HEK293T (cell line): ENCODE results near the gene SIPA1L3.

Experiments used
- CTCF ChIA-PET: fragments of 350-600 bp; formaldehyde crosslinking; extraction: SDS; loops from one replicate; lab custom pipeline; 2021; ENCODE audit warnings: antibody characterized with exemption, inconsistent platforms; lab: Yijun Ruan, JAX
- POLR2A ChIA-PET: fragments of 350-600 bp; formaldehyde crosslinking; extraction: SDS; loops from one replicate; lab custom pipeline; 2020; ENCODE audit warnings: antibody characterized with exemption, inconsistent platforms; lab: Yijun Ruan, JAX
- DNase-seq: peaks from one replicate; pipeline ENCODE4 v3.0.0; 2012; ENCODE audit warnings: mixed read lengths; ENCODE audit errors: extremely low spot score
- ARNT ChIP-seq: fragments of 450-650 bp; IDR thresholded peaks from 2 replicates; pipeline ENCODE4 v1.6.1; 2017; ENCODE audit warnings: mild to moderate bottlenecking
- BHLHE40 ChIP-seq: fragments of 450-650 bp; IDR thresholded peaks from 2 replicates; pipeline ENCODE4 v1.6.1; 2016; ENCODE audit warnings: mild to moderate bottlenecking, moderate library complexity, borderline replicate concordance
- CTBP1 ChIP-seq: fragments of 450-650 bp; IDR thresholded peaks from 2 replicates; pipeline ENCODE4 v1.6.1; 2016; ENCODE audit warnings: borderline replicate concordance
- ELF4 ChIP-seq: fragments of 450-650 bp; IDR thresholded peaks from 2 replicates; pipeline ENCODE4 v1.6.1; 2017; ENCODE audit warnings: antibody characterized with exemption
- FOXA1 ChIP-seq: fragments of 450-650 bp; IDR thresholded peaks from 2 replicates; pipeline ENCODE4 v1.6.1; 2016; ENCODE audit warnings: mild to moderate bottlenecking
- FOXK2 ChIP-seq: fragments of 450-650 bp; IDR thresholded peaks from 2 replicates; pipeline ENCODE4 v1.6.1; 2016; ENCODE audit warnings: mild to moderate bottlenecking
- FOXM1 ChIP-seq: fragments of 450-650 bp; IDR thresholded peaks from 2 replicates; pipeline ENCODE4 v1.6.1; 2017; ENCODE audit warnings: mild to moderate bottlenecking, borderline replicate concordance
- HDGF ChIP-seq: fragments of 450-650 bp; IDR thresholded peaks from 2 replicates; pipeline ENCODE4 v1.6.1; 2017; ENCODE audit warnings: antibody characterized with exemption, borderline replicate concordance
- L3MBTL2 ChIP-seq: fragments of 450-650 bp; conservative IDR thresholded peaks from 2 replicates; pipeline ENCODE4 v1.6.1; 2016; ENCODE audit warnings: mild to moderate bottlenecking
- LEF1 ChIP-seq: fragments of 450-650 bp; IDR thresholded peaks from 2 replicates; pipeline ENCODE4 v1.6.1; 2017; ENCODE audit warnings: mild to moderate bottlenecking, borderline replicate concordance
- NFRKB ChIP-seq: fragments of 450-650 bp; IDR thresholded peaks from 2 replicates; pipeline ENCODE4 v1.6.1; 2016; ENCODE audit warnings: mild to moderate bottlenecking, moderate library complexity
- PKNOX1 ChIP-seq: fragments of 450-650 bp; IDR thresholded peaks from 2 replicates; pipeline ENCODE4 v1.6.1; 2016
- SP1 ChIP-seq: fragments of 450-650 bp; IDR thresholded peaks from 2 replicates; pipeline ENCODE4 v1.6.1; 2017
- SUZ12 ChIP-seq: fragments of 450-650 bp; IDR thresholded peaks from 2 replicates; pipeline ENCODE4 v1.6.1; 2016; ENCODE audit warnings: mild to moderate bottlenecking
- TARDBP ChIP-seq: fragments of 450-650 bp; IDR thresholded peaks from 2 replicates; pipeline ENCODE4 v1.6.1; 2016
- ZNF384 ChIP-seq: fragments of 450-650 bp; IDR thresholded peaks from 2 replicates; pipeline ENCODE4 v1.6.1; 2016

The SIPA1L3 gene

DNA sequence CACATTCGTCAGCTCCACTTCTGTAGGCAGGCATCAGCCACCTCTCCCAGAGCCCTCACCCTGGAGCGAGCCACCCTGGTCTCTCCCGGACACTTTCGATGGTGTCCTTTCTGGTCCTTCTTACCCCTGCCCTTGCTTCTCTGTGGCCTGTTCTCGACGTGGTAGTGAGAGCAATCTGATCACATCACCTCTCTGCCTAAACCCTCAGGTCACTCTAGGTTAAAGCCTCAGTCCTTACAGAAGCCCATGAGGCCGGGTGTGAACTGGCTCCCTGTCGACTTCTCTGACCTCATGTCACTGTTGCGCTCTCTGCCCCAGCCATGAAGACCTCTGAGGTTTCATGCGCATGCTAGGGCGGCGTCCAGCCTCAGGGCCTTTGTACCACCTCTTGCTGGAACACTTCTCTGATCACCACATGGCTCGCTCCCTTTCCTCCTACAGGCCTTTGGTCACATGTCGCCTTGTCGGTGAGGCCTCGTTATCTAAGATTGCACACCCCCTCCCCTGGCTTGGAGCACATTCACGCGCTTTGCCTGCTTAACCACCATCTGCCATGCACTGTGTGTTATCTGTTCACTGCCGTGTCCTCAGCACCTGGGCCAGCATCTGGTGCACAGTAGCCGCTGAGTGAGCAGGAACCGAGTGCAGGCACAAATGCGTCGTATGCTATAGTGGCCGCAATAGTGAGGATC lies 215.5 kb downstream of the SIPA1L3 start:
- ChIA-PET POLR2A (no interaction called here), CTCF (no interaction called here)
- DNase-seq = no peak
- TF ChIP-seq FOXA1 = no peak
- no peak for TF ChIP-seq FOXK2
- no peak for TF ChIP-seq ARNT
- TF ChIP-seq SUZ12 = no peak
- TF ChIP-seq ZNF384 = no peak

- POLR2A ChIA-PET = no interaction called here
- CTCF ChIA-PET = no interaction called here
These were observed 218.2 kb downstream of the SIPA1L3 start for GRCh38 chr19:38125238-38125637.

GRCh38 chr19:38130399-38130798 lies 223.4 kb downstream of the SIPA1L3 start:
- DNase-seq = no peak
- ChIA-PET POLR2A (no interaction called here), CTCF (interaction anchor here (0.7 kb wide), 1 partner anchor 12 kb away, joined by 3 read pairs; no protein-coding TSS in a partner anchor)
- TF ChIP-seq SUZ12 (no peak), CTBP1 (no peak), ARNT (no peak), L3MBTL2 (no peak), HDGF (no peak), FOXA1 (no peak), FOXM1 (no peak), SP1 (no peak), NFRKB (no peak), ELF4 (no peak)

More at GRCh38 chr19:38125238-38125637, 218.2 kb downstream of the SIPA1L3 start:
- TF ChIP-seq LEF1 (no peak), ZNF384 (no peak), HDGF (no peak), ELF4 (no peak), L3MBTL2 (no peak), SP1 (no peak)
- no peak for DNase-seq

DNA sequence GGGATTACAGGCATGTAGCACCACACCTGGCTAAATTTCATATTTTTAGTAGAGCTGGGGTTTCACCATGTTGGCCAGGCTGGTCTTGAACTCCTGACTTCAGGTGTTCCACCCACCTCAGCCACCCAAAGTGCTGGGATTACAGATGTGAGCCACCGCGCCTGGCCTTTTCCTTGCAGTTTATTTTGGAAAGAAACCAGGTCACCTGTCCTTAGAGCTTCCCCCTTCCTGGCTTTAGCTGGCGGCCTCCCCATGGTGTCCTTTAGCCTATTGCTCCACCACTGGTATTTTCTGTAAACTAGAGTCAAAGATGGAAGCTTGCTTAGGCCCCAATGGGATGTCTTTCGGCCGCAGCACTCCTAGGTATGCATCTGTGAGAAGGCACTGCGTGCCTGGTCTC lies 225.8 kb downstream of the SIPA1L3 start:
- no peak for TF ChIP-seq FOXK2
- POLR2A ChIA-PET = no interaction called here
- no peak for DNase-seq
- CTCF ChIA-PET = no interaction called here

DNA sequence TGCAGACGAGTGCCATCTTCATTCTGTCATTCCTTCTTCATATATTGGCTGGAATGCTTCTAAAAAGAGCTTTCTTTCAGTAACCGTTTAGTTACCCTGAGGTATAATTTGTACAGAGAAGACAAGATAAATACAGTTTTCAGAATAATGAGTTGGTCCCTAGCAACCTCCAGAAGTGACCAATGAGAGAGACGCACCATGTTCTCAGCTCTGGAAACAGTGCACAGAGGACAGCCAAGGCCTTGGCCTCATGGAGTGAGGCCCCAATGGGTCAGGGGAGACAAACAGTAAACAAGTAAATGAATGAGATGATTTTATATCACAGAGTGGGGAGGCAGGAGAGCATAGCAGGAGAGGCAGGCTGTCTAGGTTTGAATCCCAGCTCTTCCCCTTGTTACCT lies 226.3 kb downstream of the SIPA1L3 start:
- TF ChIP-seq BHLHE40 = no peak
- POLR2A ChIA-PET = no interaction called here
- DNase-seq = no peak
- CTCF ChIA-PET = no interaction called here

- POLR2A ChIA-PET = no interaction called here
- CTCF ChIA-PET = interaction anchor here (0.5 to 1.6 kb wide), 7 partner anchors 10 to 238 kb away, joined by 3 to 8 read pairs (median 5); no protein-coding TSS in a partner anchor
- peak; percentile 68 for DNase-seq
- TF ChIP-seq ZNF384 (peak; percentile 99), ARNT (no peak)
These were observed 227.6 kb downstream of the SIPA1L3 start for GRCh38 chr19:38134540-38135149.

DNA sequence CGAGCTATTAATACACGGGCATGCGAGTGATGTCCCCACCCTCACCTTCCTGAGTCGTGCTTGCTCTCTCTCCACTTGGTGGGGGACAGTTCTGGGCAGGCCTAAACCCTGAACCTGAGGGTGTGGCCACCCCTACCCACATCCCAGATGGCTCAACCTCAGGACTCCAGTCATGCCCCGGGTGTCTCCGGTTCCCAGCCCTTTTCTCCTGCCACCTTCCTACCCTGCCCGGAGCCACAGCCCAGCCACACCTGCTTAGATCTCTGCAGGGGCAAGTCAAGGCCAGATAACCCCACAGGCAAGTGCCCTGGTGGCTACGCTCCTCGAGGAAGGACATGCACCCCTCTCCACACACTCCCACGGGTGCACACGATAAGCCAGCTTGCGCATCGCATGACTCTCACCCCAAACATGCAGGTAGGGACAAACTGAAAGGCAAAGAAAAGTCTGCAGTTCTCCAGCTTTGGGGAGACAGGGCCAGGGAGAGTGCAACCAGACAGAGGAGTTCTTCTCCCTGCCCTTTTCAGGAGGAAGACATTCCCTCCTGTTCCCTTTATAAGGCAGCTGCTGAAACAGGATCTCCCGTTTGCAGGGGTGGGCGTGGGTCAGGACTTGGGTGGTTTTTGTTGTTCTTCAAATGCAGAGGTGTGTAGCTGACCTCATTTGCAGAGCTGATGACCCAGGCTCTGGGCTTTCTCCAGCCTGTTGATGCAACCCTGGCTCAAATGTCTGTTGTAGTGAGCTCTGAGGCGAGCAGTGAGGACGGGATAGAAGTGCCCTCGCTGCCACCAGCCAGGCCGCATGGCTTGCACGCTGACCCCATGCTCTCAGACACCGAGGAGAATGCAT lies 228.4 kb downstream of the SIPA1L3 start:
- DNase-seq = no peak
- CTCF ChIA-PET = interaction anchor here (0.5 to 1.6 kb wide), 4 partner anchors 9 to 233 kb away, joined by 3 to 5 read pairs (median 4); no protein-coding TSS in a partner anchor

More for the DNA sequence above, 228.4 kb downstream of the SIPA1L3 start:
- no peak for TF ChIP-seq FOXA1
- TF ChIP-seq CTBP1 = no peak
- TF ChIP-seq PKNOX1 = no peak
- TF ChIP-seq FOXM1 = no peak
- TF ChIP-seq NFRKB = no peak
- no peak for TF ChIP-seq ARNT
- TF ChIP-seq TARDBP = no peak
- no peak for TF ChIP-seq L3MBTL2
- TF ChIP-seq ELF4 = no peak
- TF ChIP-seq ZNF384 = no peak
- TF ChIP-seq BHLHE40 = no peak
- POLR2A ChIA-PET = no interaction called here
